Renal cortex interstitium (tissue), 11 donors: ENCODE results near the gene GPC5. TPM values are rescaled to one million over a fixed set of nuclear protein-coding genes. Genes with fewer than 3 reads are reported as not detected.

Experiments
- DNase-seq, 11 donors: peaks; one replicate each; pipeline ENCODE4 v3.0.0-alpha.2; 2013; ENCODE audit warnings: low read depth in 9 of 11, low spot score in 4 of 11; ENCODE audit errors: extremely low read depth in 1 of 11
- polyA plus RNA-seq, 3 donors: library from polyadenylated mRNA; unstranded; fragments of 120-200 nt; gene quantifications; one replicate each; pipeline ENCODE4 v1.2.1, GENCODE V29; 2013; ENCODE audit not compliant: insufficient read length in 3 of 3

Gene GPC5
- polyA plus RNA-seq, 3 donors, result 3.5 to 4.5 (median 4.4) TPM

DNA sequence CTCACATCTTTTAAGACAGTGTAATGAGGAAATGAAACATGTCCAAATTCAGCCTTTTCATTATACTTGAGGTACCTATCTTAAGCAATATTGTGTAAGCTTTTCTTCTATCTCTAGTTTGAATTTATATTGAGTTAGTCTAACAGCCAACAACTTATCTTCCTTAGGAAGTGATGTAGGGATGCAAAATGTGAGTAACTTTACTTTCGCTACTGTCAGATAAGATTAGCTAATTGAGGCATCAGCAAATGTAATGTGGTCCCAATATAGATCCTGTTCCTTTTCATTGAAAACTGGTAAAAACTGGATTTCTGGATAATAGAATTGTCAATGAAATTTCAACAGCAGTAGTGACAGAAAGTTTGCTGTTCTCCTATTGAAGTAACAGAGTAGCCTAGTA lies 902.2 kb downstream of the GPC5 start:
- no peak for DNase-seq

DNA sequence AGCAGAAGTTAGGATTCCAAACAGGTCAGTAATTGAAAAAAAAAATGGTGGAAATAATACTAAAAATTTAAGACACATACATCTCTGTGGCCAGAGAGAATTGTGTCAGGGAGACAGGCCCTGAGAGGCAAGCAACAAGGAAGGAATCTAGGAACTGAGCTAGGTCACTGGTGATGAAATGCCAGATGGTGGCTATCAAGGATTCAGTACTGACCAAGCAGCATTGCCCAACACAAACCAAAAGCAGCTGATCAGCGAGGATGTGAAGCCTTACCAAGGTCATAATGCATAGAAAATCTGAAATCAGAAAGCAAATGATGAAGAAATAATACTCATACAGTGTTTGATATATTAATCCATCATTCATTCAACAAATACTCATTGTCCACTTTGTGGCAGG lies 905.0 kb downstream of the GPC5 start:
- no peak for DNase-seq

DNA sequence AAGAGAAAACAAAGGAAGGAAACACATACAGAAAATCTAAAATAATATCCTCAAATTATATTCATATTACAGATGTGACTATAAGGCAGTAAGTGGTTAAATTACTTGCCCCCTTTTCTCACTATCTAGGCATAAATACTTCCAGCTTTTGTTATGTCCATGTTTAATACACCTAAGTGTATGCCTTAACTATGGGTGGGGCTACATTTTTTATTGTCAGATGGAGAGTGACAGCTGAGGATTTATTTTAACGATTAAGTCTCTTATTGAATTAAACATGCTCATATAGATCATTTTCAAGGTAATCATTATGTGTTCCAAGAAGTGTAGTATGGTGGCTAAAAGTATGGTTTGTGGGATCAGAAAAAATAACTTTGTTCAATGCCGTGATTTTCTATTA lies 909.3 kb downstream of the GPC5 start:
- no peak for DNase-seq

DNA sequence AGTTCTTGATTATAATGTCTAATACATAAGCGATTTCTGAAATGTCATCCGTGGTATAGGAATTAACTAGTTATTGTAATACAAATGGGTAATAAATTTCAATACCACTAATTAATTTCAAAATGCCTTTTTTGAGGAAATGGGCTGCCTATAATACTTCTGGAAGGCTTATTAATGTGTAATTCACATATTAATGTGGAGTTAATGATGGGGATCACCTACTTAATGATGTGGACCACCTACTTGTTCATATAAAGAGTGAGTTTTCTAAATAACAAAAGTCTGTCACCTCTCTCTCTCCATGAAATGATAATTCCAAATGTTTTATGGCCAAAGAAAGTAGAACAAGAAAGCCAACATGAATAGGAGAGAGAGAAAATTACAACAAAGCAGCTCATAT lies 914.4 kb downstream of the GPC5 start:
- no peak for DNase-seq

DNA sequence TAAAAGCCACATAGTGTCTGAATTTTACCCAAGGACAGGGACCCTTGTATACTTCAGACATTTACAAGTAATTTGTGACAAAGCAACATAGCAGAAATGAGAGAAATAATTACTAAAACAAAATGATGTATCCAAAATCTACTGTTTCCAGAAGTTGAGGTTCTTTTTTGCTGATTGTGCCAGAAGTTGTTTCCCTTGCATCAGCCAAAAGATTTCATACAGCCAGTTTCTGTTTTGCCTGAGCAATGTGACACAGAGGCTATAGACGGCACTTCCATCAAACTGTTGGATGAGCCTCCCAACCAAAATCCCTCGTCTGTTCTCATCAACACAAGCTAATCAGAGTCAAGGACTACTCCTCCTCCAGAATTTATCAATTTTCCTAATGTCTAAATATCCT lies 915.0 kb downstream of the GPC5 start:
- no peak for DNase-seq

DNA sequence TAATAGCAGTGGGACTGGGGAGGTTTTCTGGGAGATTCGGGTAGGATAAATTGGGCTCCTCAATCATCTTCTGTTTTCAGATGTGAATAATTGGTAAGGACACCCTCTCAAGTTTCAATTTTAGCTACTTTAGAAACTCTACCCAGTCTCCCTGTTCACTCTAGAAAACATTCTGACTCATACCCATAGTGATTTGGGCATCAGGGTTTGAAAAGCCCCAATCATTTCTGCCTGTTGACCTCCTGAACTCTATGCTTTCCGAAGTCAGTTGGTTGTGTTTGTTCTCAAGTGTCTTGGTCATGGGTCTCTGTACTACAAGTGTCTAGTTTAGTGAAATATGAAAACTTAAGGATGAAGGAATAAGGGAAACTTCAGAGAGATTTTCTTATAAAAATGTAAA lies 916.8 kb downstream of the GPC5 start:
- no peak for DNase-seq

DNA sequence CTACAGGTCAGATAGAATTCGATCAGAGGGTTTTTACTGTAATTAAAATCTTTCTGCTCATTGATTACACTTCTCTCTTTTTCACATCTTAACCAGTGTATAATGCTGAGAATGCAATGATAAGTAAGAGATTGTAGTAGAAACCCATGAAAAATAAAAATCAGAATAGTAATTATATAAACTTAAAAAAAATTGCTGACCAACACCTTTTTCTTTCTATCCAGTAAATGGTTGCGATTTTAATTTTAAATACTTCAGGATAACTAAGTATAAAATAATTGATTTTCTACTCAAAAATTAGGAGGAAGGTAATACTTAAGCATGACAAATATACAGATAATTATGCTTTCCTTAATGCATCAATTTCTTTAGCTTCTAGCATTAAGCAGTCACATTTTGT lies 917.6 kb downstream of the GPC5 start:
- no peak for DNase-seq

DNA sequence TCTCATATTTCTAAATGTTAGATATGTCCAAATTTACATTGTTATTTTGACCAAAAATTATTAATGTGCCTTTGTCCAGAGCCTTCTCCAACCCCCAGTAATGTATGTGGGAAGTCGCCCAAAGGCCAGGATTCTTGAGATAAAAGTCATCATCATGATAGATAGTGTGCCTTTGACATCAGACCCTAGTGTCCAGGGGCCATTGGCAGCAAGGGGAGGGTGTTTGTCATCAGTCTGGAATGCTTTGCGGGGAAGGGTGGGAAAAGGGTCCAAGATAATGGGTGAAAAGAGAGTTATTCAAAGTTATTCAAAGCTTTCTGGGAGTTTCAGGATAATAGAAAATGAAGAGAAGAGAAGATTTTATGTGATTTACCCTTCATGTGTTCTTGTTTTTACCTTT lies 918.6 kb downstream of the GPC5 start:
- DNase-seq, result peak in 3 of 11 donors; percentile 3 to 19 (median 9)

DNA sequence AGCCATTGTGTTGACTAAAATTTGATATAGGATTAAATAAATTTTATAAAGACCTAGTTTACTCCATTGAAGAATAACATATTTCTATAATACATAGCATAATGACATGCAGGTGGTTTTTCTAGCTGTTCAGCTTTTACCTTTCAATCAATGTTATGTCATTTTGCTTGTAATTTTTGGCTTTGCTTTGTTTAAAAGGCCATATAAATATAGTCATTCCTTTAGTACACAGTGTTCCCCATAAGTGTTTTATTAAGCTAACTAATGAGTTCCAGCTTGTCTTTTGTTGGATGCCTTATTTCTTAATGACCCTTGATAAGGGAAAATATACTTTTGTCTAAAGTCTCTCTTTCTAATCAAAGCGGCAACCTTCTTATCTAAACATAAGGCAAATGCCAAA lies 921.9 kb downstream of the GPC5 start:
- DNase-seq, result no peak

DNA sequence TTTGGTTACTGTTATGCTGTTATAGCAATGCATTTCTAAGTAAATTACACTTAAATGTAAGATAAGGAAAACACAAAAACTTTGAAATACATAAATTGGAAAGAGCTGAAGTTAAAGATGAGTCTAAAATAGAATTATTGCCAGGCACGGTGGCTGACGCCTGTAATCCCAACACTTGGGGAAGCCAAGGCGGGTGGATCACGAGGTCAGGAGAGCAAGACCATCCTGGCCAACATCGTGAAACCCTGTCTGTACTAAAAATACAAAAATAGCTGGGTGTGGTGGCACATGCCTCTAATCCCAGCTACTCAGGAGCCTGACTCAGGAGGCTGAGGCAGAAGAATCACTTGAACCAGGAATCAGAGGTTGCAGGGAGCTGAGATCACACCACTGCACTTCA lies 922.8 kb downstream of the GPC5 start:
- no peak for DNase-seq

DNA sequence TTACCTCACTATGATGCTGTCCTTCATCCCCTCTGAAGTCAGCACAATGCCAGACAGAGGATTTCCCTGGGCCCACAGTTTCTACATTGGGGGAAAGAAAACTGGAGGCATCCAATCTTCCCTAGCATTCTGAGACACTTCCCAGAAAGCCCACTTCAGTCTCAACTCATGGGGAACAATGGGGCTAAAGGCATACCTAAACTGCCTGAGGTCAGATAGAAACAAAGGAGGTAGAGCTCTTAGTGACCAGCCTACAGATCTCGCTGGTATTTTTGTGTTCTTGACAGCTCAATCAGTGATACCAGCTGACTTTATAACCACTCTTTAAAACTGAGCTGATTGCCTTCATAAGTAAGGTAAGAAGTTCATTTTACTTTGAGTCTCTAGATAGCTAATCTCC lies 947.2 kb downstream of the GPC5 start:
- DNase-seq, result no peak

DNA sequence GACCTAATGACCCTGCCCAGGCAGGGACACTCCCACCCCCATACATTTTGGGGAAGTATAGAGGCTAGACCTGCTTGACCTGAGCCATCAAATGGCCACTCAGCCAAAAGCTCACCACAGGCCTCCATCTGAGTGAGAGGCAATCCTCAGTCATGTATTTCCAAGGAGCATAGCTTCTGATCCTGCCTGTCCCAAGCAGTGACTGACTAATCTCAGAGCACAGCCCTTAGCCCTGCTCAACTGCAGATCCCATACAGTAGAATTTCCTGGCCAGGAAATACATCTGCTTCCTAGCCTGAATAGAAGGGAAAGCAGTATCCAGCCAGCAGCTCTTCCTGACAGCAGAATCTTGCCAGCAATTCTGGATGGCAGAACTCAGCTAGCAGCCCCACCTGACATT lies 947.6 kb downstream of the GPC5 start:
- no peak for DNase-seq

DNA sequence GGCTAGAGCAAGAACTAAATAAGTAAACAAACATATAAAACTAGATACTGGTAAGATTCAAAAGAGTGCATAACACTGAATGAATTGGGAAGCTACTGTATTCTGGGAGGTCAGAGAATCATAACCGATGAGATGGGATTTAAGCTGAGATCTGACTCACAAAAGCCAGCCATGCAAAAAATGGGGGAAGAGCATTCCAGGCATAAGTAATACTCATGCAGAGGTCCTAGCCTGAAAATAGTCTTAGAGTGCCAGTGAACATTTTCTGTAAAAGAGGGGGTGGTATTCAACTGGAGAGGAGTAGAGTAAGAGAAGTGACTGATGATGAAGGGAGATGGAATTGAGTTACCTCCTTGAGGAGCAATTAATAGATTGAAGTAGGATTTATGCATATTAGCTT lies 956.2 kb downstream of the GPC5 start:
- DNase-seq, result no peak

DNA sequence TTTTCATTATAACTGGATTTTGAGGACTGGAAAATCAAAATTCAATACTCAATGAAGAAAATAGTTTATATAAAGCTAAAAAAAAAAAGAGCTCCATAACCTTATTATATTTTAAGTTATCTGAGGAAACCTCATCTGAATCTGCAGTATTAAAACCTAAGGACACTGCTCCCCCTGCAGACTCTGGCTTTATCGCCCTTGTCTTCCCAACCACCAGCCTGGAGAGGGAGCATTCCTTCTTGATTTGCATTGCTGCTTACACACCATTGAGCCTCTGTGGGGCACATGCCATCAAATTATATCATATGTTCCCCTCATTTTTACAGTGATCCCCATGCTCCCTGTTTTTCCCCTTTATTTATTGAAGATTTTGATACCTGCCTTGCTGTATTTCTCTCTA lies 956.8 kb downstream of the GPC5 start:
- DNase-seq, result no peak

DNA sequence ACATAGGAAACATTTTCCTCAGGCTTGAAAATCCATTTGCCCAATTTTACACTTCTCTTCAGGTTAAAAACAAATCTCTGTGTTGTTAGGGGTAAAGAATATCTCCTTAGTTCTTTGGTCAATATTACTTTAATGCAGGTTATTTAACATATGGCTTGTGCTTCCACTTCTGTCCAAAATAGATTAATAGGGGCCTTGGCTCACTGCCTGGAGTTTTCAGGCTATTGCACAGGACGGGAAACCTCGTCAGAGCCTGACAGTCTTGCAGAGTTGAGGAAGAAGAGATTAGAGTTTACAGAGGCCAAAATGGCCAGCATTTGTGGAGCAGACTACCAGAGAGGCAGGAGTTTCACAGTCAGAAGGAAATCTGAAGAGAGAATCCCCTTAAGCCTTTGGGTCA lies 964.3 kb downstream of the GPC5 start:
- DNase-seq, result peak; percentile 13 to 46 (median 31)

DNA sequence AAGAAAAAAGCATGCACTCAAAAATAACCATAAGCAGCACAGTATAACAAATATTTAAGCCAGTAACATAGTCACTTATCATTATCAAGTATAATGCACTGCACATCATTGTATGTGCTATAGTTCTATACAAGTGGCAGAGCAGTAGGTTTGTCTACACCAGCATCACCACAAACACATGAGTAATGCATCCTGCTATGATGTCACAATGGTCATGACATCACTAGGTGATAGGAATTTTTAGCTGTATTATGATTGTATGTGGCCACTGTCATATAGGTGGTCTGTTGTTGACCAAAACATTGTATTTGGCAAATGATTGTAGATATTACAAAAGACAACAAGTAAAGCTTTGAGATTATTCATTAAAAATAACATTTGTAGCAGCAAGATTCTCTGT lies 967.5 kb downstream of the GPC5 start:
- DNase-seq, result no peak

DNA sequence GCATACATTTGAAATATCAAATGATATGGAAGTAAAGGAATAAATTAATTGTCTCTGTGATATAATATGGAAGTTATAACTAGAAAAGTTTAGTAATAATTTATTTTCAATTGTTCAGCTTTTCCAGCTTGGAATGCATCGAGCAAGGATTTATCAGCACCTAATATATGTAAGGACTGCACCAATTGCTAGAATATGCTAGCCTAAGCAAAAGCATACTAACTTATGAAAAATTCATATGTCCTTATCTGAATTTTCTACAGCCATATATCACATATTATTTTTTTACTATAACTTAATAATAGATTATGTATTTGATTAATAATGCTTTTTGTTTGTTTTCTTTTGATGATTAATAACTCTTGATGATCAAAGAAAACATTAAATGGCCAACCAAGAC lies 979.0 kb downstream of the GPC5 start:
- DNase-seq, result no peak

DNA sequence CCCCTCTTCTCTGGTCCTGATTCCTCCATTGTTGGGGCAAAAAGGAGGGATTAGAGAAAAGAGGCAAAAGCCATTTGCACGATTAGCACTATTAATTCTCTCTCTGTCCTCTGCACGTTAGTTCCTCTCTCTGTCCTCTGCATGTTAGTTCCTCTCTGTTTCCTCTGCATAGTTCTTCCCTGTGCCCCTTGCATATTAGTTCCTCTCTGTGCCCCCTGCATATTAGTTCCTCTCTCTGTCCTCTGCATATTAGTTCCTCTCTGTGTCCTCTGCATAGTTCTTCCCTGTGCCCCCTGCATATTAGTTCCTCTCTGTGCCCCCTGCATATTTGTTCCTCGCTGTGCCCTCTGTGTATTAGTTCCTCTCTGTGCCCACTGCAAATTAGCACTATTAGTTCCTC lies 981.0 kb downstream of the GPC5 start:
- DNase-seq, result no peak

DNA sequence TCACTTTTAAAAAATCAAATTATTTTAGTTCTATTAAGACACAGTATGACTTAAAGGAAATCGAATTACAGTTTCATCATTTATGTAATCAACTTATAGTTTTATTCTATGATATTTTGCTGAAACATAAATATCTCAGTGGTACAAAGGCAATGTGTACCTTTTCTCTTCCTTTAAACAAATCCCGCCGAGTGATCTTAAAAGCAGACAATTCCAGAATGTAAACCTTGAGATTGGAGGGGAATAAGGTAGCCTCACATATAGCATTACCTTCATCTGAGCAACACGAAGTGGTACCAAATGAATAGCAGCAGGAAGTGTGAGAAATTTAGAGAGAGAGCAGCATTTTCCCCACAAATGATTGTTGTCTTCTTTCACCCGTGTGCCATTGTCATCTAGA lies 986.0 kb downstream of the GPC5 start:
- DNase-seq, result no peak

DNA sequence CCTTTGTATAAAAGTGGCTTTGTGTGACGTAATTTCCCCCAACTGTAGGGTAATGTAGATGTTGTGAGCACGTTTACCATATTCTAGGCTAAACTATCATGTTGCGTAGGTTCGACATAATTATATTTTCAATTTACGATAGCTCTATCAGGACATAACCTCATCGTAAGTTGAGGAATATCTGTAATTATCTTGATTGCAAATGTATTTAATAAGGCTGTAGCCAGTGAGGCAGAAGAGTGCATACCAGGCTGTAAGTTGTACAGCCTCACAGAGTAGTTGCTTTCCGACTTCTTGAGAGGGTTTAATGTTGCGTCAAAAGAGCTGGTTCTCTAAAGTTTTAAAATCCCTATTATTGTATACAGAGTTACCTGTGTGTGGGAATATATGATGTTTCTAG lies 988.8 kb downstream of the GPC5 start:
- DNase-seq, result no peak

DNA sequence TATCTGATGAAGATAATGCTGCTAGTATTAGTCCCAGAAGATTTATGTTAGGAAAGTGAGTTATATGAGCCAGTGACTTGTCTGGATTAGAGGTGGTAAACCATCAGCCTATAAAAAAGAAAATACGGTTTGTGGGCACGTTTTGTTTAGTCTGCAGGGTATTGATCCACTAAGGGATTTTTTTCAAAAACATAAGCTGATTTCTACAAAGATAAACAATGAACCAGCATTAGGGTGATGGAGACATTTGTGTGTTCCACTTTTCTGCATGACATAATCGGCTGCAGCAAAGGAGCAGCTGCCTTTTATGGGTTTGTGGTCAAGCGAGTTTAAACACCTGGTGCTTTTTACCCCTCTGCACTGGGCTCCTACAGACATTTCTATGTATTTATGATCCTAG lies 991.8 kb downstream of the GPC5 start:
- DNase-seq, result peak in 7 of 11 donors; percentile 2 to 14 (median 5)

DNA sequence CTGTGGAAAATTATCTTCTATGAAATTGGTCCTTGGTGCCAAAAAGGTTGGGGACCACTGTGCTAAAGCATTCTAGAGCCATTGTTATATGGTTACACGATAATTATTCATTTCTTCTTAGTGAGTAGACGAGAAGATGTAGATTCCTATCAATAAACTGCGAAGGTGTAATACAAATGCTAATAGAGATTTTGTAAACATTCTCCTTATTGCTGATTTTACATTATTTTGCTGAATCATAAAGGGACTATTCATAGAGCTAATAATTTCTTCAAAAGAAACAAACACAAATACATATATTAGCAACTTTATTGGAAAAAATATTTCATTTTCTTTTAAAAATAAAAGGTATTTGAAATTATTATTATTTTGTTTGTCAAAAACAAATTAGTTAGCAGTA lies 1005.2 kb downstream of the GPC5 start:
- DNase-seq, result no peak
